Measurements from ENCODE around the gene SCD.

SCD gene

GRCh38 chr10:100340948-100341847 is 5.8 kb upstream of the SCD start:
- DNase-seq: no peak

DNA sequence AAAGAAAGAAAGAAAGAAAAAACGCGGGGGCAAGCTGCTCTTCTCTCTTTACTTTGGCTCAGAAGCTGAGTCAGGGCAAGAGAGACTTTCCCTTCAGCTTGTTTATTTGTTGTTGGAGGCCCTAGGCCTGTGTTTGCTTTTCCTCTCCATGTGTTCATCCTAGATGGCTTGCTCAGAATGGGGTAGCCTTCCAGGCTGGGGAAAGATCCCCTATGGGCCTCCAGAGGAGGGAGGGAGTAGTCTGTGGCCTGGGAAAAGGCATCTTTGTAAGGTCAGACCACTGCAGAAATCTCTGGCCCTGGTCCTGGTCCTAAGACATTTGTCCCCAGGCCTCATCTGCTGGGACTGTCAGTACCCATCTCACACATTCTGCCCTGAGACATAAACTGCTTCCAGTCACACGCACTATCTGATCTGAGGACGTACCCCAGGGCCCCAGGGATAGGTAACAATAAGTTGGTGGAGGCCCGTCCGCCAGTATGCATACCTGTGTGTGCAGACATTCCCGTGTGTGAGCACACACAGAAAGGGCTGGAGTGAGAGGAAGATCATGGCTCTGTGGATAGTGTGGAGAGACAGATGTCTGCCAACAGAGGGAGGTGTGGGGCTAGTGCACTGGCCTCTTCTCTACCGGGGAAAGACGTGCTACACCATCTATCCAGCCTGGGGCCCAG is 4.9 kb upstream of the SCD start:
- peak; percentile 62 for DNase-seq

DNA sequence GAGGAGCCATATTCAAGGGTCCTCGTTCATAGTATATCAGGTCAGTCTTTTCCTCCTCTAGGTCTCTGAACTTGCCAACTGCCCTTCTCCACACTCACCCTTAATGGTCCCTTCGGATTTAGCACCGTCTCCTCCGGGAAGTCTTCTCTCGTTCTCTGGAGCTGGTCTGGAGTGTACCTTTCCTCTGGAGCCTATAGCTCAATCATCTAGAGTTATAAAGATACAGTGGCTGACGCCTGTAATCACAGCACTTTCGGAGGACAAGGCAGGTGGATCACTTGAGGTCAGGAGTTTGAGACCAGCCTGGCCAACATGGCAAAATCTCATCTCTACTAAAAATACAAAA is 4.4 kb upstream of the SCD start:
- no peak for DNase-seq

- DNase-seq: no peak
Measured at GRCh38 chr10:100344241-100344788, 2.7 kb upstream of the SCD start.

DNA sequence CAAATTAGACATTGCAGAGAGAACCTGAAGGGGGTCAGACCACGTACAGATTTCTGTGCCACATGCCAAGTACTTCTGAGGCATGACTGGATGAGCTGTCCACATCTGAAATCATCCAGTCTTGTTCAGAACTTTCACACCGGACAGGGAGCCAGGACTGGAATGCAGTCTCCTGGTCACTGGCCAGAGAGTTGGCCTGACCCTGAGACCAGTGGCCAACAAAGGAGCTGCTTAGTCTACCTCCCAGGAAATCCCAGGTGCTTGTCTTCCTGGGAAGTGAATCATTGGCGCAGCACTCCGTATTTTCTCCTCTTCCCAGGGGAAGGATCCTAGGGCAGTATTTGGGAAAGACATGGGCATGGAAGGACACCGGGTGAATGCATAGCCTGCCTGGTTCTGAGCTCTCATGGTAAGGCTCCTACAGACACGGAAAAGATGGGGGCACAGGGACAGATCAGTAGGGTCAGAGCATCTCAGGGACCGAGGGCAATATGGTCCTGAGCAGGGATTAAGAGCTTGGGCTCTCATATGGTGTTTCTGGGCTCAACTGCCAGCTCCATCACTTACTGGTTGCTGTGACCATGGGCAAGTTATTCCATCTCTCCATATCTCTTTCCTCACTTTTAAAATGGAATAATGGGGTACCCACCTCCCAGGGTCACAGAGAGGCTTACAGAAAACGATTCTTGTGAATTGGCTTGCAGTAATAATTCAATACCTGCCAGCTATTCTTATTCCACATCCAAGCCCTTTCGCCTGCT is 1.3 kb upstream of the SCD start:
- DNase-seq: no peak

- DNase-seq: peak; percentile 28
Measured at GRCh38 chr10:100346351-100346764, 675 bp upstream of the SCD start.

DNA sequence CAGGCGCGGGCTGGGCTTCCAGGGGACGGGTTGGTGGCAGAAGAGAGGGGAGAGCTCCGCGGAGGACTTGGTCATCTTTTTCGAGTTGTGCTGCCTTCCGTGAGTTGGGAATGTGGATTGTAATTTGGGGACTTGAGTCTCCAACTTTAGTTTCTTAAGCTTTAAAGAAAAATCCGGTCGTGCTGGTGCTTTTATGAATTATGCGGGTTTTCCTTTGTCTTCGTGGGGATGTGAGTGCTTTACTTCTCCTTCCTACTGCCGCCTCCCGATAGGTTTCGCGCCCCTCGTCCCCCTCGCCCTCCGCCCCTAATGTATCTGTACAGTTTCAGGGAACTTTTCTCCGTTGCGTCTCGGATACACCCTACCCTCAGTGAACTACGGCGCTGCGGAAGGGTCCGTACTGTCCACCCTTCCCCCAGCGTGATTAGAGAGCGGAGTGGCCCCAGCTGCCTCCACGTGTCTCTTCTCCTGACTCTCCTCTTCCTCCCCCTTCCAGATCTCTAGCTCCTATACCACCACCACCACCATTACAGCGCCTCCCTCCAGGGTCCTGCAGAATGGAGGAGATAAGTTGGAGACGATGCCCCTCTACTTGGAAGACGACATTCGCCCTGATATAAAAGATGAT is 649 bp downstream of the SCD start:
- no peak for DNase-seq

DNA sequence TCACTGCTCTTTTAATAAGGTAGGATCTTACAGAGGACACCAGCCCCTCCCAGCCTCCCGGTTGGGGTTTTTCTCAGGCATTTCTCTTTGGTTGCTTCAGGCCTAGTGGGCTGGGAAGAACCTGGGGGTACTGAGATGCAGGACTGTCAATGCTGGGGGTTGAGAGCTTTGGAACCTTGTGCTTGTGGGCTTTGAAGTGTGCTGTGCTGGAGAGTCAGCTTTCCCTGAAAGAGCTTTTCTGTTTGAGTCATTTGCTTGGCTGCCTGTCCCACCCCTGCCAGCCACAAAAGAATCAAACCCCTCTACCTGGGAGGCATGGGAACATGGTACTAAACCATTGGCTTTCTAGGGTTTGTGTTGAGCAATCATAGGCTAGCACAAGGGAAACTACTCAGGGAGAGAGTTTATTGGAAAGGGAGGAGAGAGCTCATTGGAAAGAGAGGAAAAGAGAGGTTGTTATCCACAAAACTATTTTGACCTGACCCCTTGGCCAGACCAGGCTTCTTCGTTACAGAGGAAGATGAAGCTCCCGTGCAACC is 1.4 kb downstream of the SCD start:
- no peak for DNase-seq

DNA sequence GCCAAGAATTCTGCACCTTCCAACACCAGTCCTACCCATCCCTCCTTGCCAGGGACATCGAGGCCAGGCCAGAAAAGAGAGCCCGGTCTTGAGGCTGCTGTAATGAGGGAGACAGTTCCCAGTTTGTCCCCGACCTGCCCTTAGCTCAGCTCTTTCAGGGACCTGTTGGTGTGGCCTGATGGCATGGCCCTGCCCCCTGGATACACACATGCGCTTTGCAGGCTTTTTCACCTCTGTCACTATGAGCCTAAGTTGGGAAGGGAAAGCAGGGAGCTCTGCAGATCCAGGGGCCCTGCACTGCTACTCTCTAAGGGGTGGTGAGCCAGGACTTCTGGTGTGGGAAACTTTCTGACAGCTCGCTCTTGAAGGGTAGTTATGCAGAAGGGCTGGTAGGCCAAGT is 2.1 kb downstream of the SCD start:
- no peak for DNase-seq

DNA sequence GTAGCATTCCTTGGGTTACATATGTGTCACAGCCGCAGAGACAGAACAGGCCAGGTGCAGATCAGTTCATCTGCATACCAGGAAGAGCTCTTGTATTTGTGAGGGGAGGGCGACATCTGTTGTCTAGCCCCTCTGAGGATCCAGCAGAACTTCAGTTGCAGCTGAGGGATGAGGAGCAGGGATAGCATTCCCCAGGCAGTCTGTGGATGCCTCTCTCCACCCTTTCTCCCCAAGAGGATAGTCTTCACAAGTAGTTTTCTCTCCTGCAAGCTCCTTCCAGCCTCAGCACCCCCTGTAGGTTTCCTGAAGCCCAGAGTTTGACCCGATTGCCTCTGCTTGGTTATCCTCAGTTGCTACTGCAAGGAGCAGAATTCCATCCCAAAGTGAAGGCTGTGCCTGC is 2.6 kb downstream of the SCD start:
- DNase-seq: no peak

DNA sequence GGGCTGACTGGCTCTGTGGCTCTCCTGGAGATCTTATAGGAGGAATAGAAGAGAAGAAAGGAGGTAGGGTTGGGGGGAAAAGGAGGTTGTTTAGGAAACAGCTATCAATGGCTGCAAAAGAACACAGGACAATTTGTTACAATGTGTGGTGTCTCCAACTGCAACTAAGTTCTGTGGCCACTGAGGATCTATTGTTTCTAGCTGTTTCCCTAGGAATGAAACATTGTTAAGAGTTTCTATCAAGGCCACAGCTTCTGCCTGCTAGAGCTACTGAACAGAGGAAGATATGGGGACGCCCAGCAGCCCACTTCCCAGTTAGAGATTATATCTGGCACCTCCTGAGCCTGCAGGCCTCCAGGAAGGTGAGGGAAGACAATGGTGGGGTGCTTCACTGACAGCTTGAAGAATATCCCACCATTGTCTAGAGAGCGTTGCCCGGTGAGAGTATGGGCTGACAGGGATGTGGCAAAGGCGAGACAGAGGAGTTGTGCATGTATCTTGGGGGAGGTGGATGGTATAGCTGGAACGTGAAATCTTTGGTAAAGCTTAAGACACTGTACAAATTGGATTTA is 4.0 kb downstream of the SCD start:
- DNase-seq: no peak

DNA sequence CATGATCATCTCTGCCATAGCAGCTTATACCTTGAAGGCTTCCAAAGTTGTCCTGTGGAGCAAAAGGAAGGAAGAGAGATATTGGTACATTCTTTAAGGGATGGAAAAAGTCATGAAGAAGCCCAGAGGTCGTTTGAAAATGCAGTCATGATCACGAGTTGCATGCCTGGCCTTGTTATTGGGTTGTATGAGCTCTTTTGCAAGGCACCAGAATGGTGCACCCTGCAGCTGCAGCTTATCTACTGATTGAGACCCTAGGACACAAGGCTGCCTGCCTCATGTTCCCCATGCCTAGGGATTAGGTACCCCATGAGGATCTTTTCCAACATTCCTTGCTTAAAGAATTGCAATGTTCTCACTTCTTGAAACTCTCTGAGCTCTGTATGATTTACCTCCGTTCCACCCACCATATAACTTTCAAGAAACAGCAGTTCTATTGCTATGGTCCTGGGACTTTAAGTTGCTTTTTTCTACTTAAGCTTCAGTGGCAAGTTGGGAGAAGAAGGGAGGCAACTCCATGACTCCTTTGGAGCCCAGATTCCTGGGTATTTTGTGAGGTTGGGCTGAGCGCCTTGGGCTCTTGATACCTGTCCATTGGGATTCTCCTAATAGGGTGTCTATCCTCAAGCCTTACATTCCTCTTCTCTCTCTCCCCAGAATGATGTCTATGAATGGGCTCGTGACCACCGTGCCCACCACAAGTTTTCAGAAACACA is 6.9 kb downstream of the SCD start:
- DNase-seq: no peak

GRCh38 chr10:100355086-100355485 is 8.1 kb downstream of the SCD start:
- DNase-seq: no peak

- DNase-seq: no peak
Measured at GRCh38 chr10:100356067-100357017, 9.3 kb downstream of the SCD start.

DNA sequence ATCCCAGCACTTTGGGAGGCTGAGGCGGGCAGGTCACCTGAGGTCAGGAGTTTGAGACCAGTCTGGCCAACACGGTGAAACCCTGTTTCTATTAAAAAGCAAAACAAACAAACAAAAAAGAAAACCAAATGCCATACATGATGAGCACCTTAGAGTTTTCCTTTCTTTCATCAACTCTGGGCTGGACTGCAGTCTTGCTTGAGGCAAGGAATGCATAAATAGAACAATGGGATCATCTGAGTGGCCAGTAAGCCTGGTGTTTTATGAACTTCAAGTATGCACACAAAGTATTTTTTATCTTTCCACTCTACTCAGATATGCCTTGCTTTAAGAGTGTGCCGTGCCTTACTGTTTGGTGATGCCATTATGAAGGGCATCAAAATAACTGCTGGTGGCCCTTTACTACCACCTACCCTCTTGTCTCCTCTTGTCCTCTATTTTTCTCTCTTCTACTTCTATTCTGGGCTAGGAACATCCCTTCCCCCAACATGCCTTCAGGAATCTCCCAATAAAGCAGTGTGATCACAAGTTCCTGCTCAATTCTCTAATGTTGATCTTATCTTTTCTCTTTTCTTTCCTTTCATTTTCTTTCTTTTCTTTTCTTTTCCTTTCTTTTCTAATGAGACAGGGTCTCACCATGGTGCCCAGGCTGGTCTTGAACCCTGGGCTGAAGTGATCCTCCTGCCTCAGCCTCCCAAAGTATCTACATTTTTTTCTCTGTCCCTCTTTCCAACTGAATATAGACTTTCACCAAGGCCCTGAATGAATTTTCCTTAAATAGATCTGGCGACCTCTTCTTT is 10.2 kb downstream of the SCD start:
- no peak for DNase-seq

DNA sequence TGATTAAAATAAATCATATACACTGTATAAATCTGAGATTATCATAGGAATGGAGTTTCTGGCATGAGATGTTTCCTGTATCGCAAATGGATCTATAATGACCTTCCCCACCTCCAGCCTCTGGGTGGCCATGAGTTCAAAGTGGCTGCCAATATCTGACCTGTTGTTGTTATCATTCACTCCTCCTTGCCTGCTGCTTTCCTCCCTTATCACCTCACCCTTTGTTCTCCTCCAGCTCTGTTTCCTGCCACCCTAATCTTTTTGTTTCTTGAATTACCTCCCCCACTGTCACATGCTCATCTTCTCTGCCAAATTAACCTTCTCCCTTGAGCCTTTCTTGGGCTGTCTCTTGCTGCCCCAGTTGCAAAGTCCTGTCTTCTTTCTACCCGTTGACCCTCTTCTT is 12.0 kb downstream of the SCD start:
- DNase-seq: no peak

GRCh38 chr10:100359529-100360150 is 12.6 kb downstream of the SCD start:
- DNase-seq: no peak

DNA sequence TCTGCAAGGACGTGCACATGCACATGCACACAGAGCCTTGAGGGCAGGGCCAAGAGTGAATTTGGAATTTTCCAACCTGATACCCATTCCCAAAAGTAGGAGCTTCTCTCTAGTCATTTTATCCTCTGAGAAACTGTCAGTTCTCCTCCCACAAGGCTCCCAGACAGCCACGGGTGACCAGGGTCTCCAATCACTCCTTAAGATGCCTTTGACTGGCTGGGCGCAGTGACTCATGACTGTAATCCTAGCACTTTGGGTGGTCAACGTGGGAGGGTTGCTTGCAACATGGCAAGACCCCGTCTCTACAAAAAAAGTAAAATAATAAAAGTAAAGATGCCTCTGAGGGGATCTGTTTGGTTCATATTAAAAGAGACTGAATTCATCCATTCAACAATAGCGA is 13.2 kb downstream of the SCD start:
- DNase-seq: no peak
